Neuronal stem cell (in vitro differentiated cells): ENCODE measurements around the gene ARFRP1.

Source experiments
- DNase-seq: peaks from one replicate; pipeline ENCODE4 v3.0.0-alpha.2; 2013; ENCODE audit warnings: low spot score
- H2AFZ ChIP-seq: one replicate; pipeline ENCODE4 v1.6.1; 2013; ENCODE audit warnings: mild to moderate bottlenecking, low read length, inconsistent platforms
- H2AK5ac ChIP-seq: 2 replicates; pipeline ENCODE4 v1.6.1; 2013; ENCODE audit warnings: low read depth, mild to moderate bottlenecking, inconsistent platforms, low read length, moderate library complexity, mixed read lengths
- H2BK120ac ChIP-seq: 2 replicates; pipeline ENCODE4 v1.6.1; 2013; ENCODE audit warnings: low read depth, mild to moderate bottlenecking, inconsistent platforms, low read length, moderate library complexity, mixed read lengths
- H2BK12ac ChIP-seq: one replicate; pipeline ENCODE4 v1.6.1; 2013; ENCODE audit warnings: low read length, inconsistent platforms
- H2BK15ac ChIP-seq: 2 replicates; pipeline ENCODE4 v1.6.1; 2013; ENCODE audit warnings: mild to moderate bottlenecking, low read length, inconsistent platforms, mixed read lengths
- H2BK5ac ChIP-seq: one replicate; pipeline ENCODE4 v1.6.1; 2013; ENCODE audit warnings: inconsistent platforms, mild to moderate bottlenecking, low read length, moderate library complexity
- H3K14ac ChIP-seq: one replicate; pipeline ENCODE4 v1.6.1; 2013; ENCODE audit warnings: low read length, inconsistent platforms
- H3K18ac ChIP-seq: 2 replicates; pipeline ENCODE4 v1.6.1; 2013; ENCODE audit warnings: low read length, inconsistent platforms
- H3K23ac ChIP-seq: 2 replicates; pipeline ENCODE4 v1.6.1; 2013; ENCODE audit warnings: low read depth, mild to moderate bottlenecking, mixed read lengths, low read length, inconsistent platforms; ENCODE audit not compliant: poor library complexity
- H3K27ac ChIP-seq: replicated peaks from 3 replicates; pipeline ENCODE4 v1.5.1; 2013; ENCODE audit warnings: low read length, inconsistent platforms
- H3K27me3 ChIP-seq, 3 experiments: 2 replicates each; pipeline ENCODE4 v1.6.1; 2013; ENCODE audit warnings: low read length in 3 of 3, mild to moderate bottlenecking in 2 of 3, inconsistent platforms in 1 of 3, low read depth in 1 of 3, mixed read lengths in 1 of 3, moderate library complexity in 1 of 3; ENCODE audit not compliant: control insufficient read depth in 3 of 3, insufficient read depth in 3 of 3
- H3K36me3 ChIP-seq, 2 donors: replicated peaks in 1 of 2; 2 replicates each; pipeline ENCODE4 v1.6.1; 2013; ENCODE audit warnings: low read length in 2 of 2; ENCODE audit not compliant: control insufficient read depth in 2 of 2, insufficient read depth in 2 of 2
- H3K4ac ChIP-seq: 2 replicates; pipeline ENCODE4 v1.6.1; 2013; ENCODE audit warnings: inconsistent platforms, mild to moderate bottlenecking, low read length, moderate library complexity
- H3K4me1 ChIP-seq, 2 donors: 1 replicate in 1 of 2; 2 replicates in 1 of 2; pipeline ENCODE4 v1.6.1; 2013; ENCODE audit warnings: low read length in 2 of 2, low read depth in 1 of 2; ENCODE audit not compliant: control insufficient read depth in 2 of 2, insufficient read depth in 1 of 2
- H3K4me2 ChIP-seq: one replicate; pipeline ENCODE4 v1.6.1; 2013; ENCODE audit warnings: mild to moderate bottlenecking, low read length, inconsistent platforms; ENCODE audit not compliant: insufficient read depth, poor library complexity, severe bottlenecking
- H3K4me3 ChIP-seq, 2 donors: 2 replicates each; pipeline ENCODE4 v1.5.1; 2013; ENCODE audit warnings: low read length in 2 of 2, mild to moderate bottlenecking in 2 of 2, inconsistent platforms in 1 of 2, moderate library complexity in 1 of 2
- H3K79me1 ChIP-seq: one replicate; pipeline ENCODE4 v1.6.1; 2013; ENCODE audit warnings: low read depth, mild to moderate bottlenecking, inconsistent platforms, low read length, moderate library complexity
- H3K9ac ChIP-seq: one replicate; pipeline ENCODE4 v1.6.1; 2013; ENCODE audit warnings: mild to moderate bottlenecking, low read depth, low read length, inconsistent platforms; ENCODE audit not compliant: poor library complexity
- H3K9me3 ChIP-seq, 2 donors: replicated peaks in 1 of 2; 2 replicates each; pipeline versions ENCODE3 to v1.6.1; 2013; ENCODE audit warnings: low read length in 2 of 2, mild to moderate bottlenecking in 2 of 2, inconsistent platforms in 1 of 2, low read depth in 1 of 2, mixed read lengths in 1 of 2, moderate library complexity in 1 of 2; ENCODE audit not compliant: control insufficient read depth in 2 of 2, insufficient read depth in 1 of 2
- H4K8ac ChIP-seq: one replicate; pipeline ENCODE4 v1.6.1; 2013; ENCODE audit warnings: low read depth, mild to moderate bottlenecking, inconsistent platforms, low read length, moderate library complexity
- H4K91ac ChIP-seq: one replicate; pipeline ENCODE4 v1.6.1; 2013; ENCODE audit warnings: low read length, low read depth, mild to moderate bottlenecking, inconsistent platforms; ENCODE audit not compliant: poor library complexity
- WGBS, 2 donors: extraction: QIAGEN DNeasy Blood & Tissue Kit; methylation state at CpG; one replicate each; pipeline ENCODE4 v1.1.7; 2013; ENCODE audit warnings: missing lambda C conversion rate in 2 of 2, mixed read lengths in 1 of 2; ENCODE audit not compliant: insufficient read length in 2 of 2, insufficient replicate concordance in 1 of 2; ENCODE audit errors: extremely low coverage in 2 of 2; 5-methylcytosine and 5-hydroxymethylcytosine counted together

ARFRP1 gene

GRCh38 chr20:63740627-63741353 is 33.0 kb upstream of the ARFRP1 start:
- no peak overlapping the region for H3K14ac ChIP-seq
- peak overlapping the region; percentile 97 for H3K9ac ChIP-seq
- H2BK120ac ChIP-seq, result peak overlapping the region; percentile 8

GRCh38 chr20:63740070-63740626 is 32.4 kb upstream of the ARFRP1 start:
- Histone ChIP-seq H3K4ac (no peak overlapping the region), H2BK120ac (peak overlapping the region; percentile 8), H3K4me1 (peaks cover 10 to 20% of the 10 kb centered on the region in 2 donors), H3K4me2 (peak overlapping the region; percentile 89), H4K91ac (no peak overlapping the region), H3K14ac (no peak overlapping the region), H2AK5ac (peak overlapping the region; percentile 100), H3K27ac (peak overlapping the region; percentile 94), H2AFZ (peak overlapping the region; percentile 66), H3K18ac (peak overlapping the region; percentile 97), H2BK5ac (peak overlapping the region; percentile 98), H3K27me3 (no peaks in the 10 kb centered on the region), H3K4me3 (peak overlapping the region; percentile 69 to 89), H4K8ac (no peak overlapping the region), H3K36me3 (peaks cover 18 to 57% of the 10 kb centered on the region in 2 donors), H3K9ac (peak overlapping the region; percentile 97), H3K23ac (peak overlapping the region; percentile 85), H2BK12ac (no peak overlapping the region), H3K79me1 (peaks cover 16% of the 10 kb centered on the region), H3K9me3 (no peaks in the 10 kb centered on the region), H2BK15ac (peak overlapping the region; percentile 67)
- no CpG with 5 or more reads among the region's 80 CpGs for WGBS, 2 donors
- DNase-seq, result peak; percentile 59

More at GRCh38 chr20:63740627-63741353, 33.0 kb upstream of the ARFRP1 start:
- H3K18ac ChIP-seq, result peak overlapping the region; percentile 97
- H2AK5ac ChIP-seq, result peak overlapping the region; percentile 100
- H3K27ac ChIP-seq, result peak overlapping the region; percentile 94
- no peaks in the 10 kb centered on the region for H3K27me3 ChIP-seq
- H3K23ac ChIP-seq, result peak overlapping the region; percentile 85
- H4K8ac ChIP-seq, result no peak overlapping the region
- H3K4me3 ChIP-seq, result peak overlapping the region; percentile 69 to 89
- no peak overlapping the region for H3K4ac ChIP-seq
- peak overlapping the region; percentile 89 for H3K4me2 ChIP-seq
- WGBS, 2 donors, result no CpG with 5 or more reads among the region's 29 CpGs
- peak overlapping the region; percentile 98 for H2BK5ac ChIP-seq
- H4K91ac ChIP-seq, result no peak overlapping the region
- H2BK15ac ChIP-seq, result peak overlapping the region; percentile 67
- peaks cover 13 to 57% of the 10 kb centered on the region in 2 donors for H3K36me3 ChIP-seq
- peak overlapping the region; percentile 90 for H2BK12ac ChIP-seq
- no peaks in the 10 kb centered on the region for H3K9me3 ChIP-seq
- DNase-seq, result peak; percentile 75
- H3K79me1 ChIP-seq, result peaks cover 18% of the 10 kb centered on the region
- H2AFZ ChIP-seq, result peak overlapping the region; percentile 66
- H3K4me1 ChIP-seq, result peaks cover 10 to 20% of the 10 kb centered on the region in 2 donors

DNA sequence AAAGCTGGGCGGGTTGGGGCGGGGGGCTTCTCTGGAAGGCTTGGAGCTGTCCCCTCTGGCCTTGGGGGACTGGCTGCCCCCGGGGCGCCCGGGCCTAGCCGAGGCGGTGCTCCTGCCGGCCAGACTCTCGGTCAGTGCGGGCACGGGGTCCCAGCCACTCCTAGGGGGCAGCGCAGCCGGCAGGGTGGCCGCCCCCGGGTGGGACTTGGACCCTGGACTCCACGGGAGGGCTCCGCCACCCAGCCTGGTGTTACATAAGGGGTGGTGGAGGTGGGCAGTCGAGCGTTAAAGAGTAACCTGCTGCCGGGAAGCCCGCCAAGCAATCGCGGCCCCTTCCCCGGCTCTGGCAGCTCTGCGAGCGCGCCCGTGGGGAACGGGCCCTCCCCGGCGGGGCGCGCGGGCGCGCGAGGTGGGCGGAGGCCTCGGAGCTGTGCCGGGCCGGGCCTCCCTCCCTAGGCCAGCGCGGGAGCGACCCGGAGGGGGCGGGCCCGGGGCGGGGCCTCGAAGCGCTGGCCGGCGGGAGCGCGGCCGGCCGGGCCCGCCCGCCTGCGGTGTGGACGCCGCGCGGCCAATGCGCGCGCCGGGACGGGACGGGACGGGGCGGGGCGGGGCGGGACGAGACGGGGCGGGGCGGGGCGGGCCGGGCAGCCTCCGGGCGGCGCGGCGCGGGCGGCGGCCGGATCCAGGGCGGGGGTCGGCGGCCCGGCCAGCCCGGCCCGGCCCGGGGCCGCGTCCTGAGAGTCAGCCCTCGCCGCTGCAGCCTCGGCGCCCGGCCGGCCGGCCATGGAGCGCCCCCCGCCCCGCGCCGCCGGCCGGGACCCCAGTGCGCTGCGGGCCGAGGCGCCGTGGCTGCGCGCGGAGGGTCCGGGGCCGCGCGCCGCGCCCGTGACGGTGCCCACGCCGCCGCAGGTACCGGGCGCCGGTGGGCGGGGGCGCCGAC is 31.6 kb upstream of the ARFRP1 start, which contains the start of gene SLC2A4RG:
TSS of gene SLC2A4RG (plus strand) at position 647 of the 940 bp plus-strand sequence. CDS start at position 784, 137 bp downstream.
- Histone ChIP-seq H3K4me3 (peak within 1 kb of the TSS; percentile 69 to 89), H3K4me1 (peaks cover 10 to 20% of the 10 kb centered on the region in 2 donors), H2AFZ (peak within 1 kb of the TSS; percentile 91), H3K27me3 (no peaks in the 10 kb centered on the region), H2BK120ac (peak within 1 kb of the TSS; percentile 8), H4K91ac (no peak within 1 kb of the TSS), H3K18ac (peak within 1 kb of the TSS; percentile 97), H3K27ac (peak within 1 kb of the TSS; percentile 94), H2AK5ac (peak within 1 kb of the TSS; percentile 100), H3K79me1 (peaks cover 16% of the 10 kb centered on the region), H3K36me3 (peaks cover 24 to 57% of the 10 kb centered on the region in 2 donors), H3K4me2 (peak within 1 kb of the TSS; percentile 97), H3K4ac (no peak within 1 kb of the TSS), H2BK15ac (peak within 1 kb of the TSS; percentile 81), H3K9ac (peak within 1 kb of the TSS; percentile 97), H3K9me3 (no peaks in the 10 kb centered on the region), H4K8ac (peak within 1 kb of the TSS; percentile 43), H2BK12ac (peak within 1 kb of the TSS; percentile 90), H2BK5ac (peak within 1 kb of the TSS; percentile 98), H3K23ac (peak within 1 kb of the TSS; percentile 85), H3K14ac (no peak within 1 kb of the TSS)
- peak; percentile 79 for DNase-seq
- WGBS, 2 donors, result no CpG with 5 or more reads among the region's 136 CpGs
